ENCODE measurements around the gene GLIS1. TPM values are rescaled to one million over a fixed set of nuclear protein-coding genes. Genes with fewer than 3 reads are reported as not detected.

Gene GLIS1
- total and polyA plus RNA-seq, 2 donors (not counting 3 experiments of a cell fraction or from before 2014, with no cell fraction given): not detected

DNA sequence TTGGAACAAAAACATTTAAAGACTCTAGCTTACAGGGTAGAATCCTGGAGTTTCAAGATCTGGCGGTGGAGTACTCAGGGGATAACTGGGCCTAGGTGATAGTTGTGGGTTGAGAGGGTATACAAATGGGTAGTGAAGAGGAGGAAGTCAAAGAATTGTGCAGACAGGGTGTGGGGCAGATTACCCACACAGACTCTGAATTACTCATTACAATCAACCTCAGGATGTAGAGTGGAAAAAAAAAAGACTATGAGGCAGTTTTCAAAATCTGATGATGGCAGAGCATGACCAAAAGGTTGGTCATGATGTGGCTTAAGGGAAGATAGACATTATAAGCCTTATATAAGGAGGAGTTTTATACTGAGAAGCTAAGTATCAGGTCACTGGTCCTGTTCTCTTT, 44.1 kb upstream of the GLIS1 start:
- Histone ChIP-seq H3K9ac (replicated peaks; ENCODE audit: extremely low read depth, insufficient read depth, low read length) (no peak overlapping the region), H3K4me2 (ENCODE audit: insufficient read depth, low read length) (no peak overlapping the region), H3K79me2 (ENCODE audit: control insufficient read depth, insufficient read depth, low read length) (no peaks in the 10 kb centered on the region), H3K4me1 (ENCODE audit: control insufficient read depth, extremely low read depth, insufficient read depth, low read length) (no peaks in the 10 kb centered on the region), H3K9me3 (replicated peaks; ENCODE audit: control insufficient read depth, insufficient read depth, low read length) (no peaks in the 10 kb centered on the region), H3K27ac (ENCODE audit: insufficient read depth, low read depth, low read length) (no peak overlapping the region), H3K27me3 (ENCODE audit: control insufficient read depth in 2 of 2, insufficient read depth in 2 of 2, low read length in 2 of 2) (no peaks in the 10 kb centered on the region), H2AFZ (ENCODE audit: low read depth, low read length) (no peak overlapping the region), H3K9me1 (replicated peaks; ENCODE audit: control insufficient read depth, extremely low read depth, insufficient read depth, low read length) (no peaks in the 10 kb centered on the region), H3K4me3 (replicated peaks in 1 of 3; ENCODE audit: insufficient read depth in 1 of 3, low read depth in 1 of 3, low read length in 3 of 3) (no peak overlapping the region), H4K20me1 (replicated peaks; ENCODE audit: control insufficient read depth, extremely low read depth, insufficient read depth, low read length) (no peaks in the 10 kb centered on the region), H3K36me3 (ENCODE audit: control insufficient read depth in 2 of 2, extremely low read depth in 1 of 2, insufficient read depth in 2 of 2, low read length in 2 of 2) (peaks cover 0 to 9% of the 10 kb centered on the region in 2 experiments)
- dilution Hi-C loops (cut with MboI; ENCODE audit: extremely low pct_ligation_motif_present, low sequenced_read_pairs) (no loop called here), intact Hi-C loops (cut with micrococcal nuclease) (no loop called here)
- POLR2A ChIA-PET: no interaction called here
- FAIRE-seq: no peak
- DNase-seq (ENCODE audit: low read depth, low spot score): no peak
- CTCF ChIA-PET: no interaction called here
- no TSS peak for BruUV-seq (replicated peaks)
- no peak for TF ChIP-seq MYC (IDR thresholded peaks at IDR 0.05; ENCODE audit: low read depth, low read length)
- no peak for TF ChIP-seq MAX (IDR thresholded peaks at IDR 0.05; ENCODE audit: insufficient read depth, insufficient read length)
- TF ChIP-seq JUN (IDR thresholded peaks at IDR 0.05; ENCODE audit: borderline replicate concordance, insufficient read depth, insufficient read length, low read depth): no peak
- no peak for TF ChIP-seq EZH2 (IDR thresholded peaks at IDR 0.05; ENCODE audit: borderline replicate concordance, low read depth, low read length, severe bottlenecking)
- no peak for TF ChIP-seq CTCF (IDR thresholded peaks at IDR 0.05; ENCODE audit: extremely low read depth in 1 of 2, insufficient read depth in 1 of 2, low read depth in 1 of 2, low read length in 2 of 2)
- no peak for TF ChIP-seq FOS (IDR thresholded peaks at IDR 0.05; ENCODE audit: borderline replicate concordance, insufficient read depth, low read length)
- no peak for TF ChIP-seq GATA2 (IDR thresholded peaks at IDR 0.05; ENCODE audit: insufficient read depth, insufficient read length, low read depth, low read length)
- no peak for TF ChIP-seq POLR2A (IDR thresholded peaks at IDR 0.05; ENCODE audit: low read depth, low read length)
- no peak for TF ChIP-seq POLR2AphosphoS5 (IDR thresholded peaks at IDR 0.05; ENCODE audit: insufficient read depth, low read depth, low read length)
